Measurements from ENCODE around the gene IFT20.

DNA sequence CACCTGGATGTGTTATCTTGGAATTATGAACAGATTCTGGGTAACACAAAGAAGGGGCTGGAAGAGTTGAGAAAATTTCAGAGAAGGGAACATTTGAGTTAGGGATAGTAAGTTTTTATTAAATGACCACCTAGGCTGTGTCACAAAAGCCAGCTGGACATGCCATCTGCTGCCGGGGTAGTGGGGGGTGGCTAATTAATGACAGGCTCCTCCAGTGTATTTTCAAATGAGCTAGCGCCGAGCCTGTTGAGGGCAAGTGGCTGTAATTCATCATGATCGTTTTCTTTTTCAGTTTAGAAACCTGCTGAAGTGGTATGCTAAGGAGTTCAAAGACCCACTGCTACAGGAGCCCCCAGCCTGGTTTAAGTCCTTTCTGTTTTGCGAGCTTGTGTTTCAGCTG lies 10.1 kb downstream of the IFT20 start:
- TF ChIP-seq CTCF (IDR thresholded peaks at IDR 0.05) (no peak), POLR2A (IDR thresholded peaks at IDR 0.05) (no peak)
